ACC112 (cell line): Measurements from ENCODE around the gene AOC1.

Experiments
- H2AFZ ChIP-seq: fragments of 200-600 bp; sonication (generic); one replicate; pipeline ENCODE4 v1.6.0; 2017; ENCODE audit warnings: antibody characterized with exemption, low read length; ENCODE audit not compliant: unreplicated experiment
- H3K27ac ChIP-seq: fragments of 200-600 bp; sonication (generic); 2 replicates; pipeline ENCODE4 v1.5.1; 2014; ENCODE audit warnings: low read depth, mild to moderate bottlenecking, antibody characterized with exemption, low read length, moderate library complexity
- H3K27me3 ChIP-seq: fragments of 200-600 bp; sonication (generic); 2 replicates; pipeline ENCODE4 v1.6.1; 2014; ENCODE audit warnings: mild to moderate bottlenecking, antibody characterized with exemption, low read length, moderate library complexity, mixed read lengths; ENCODE audit not compliant: insufficient read depth
- H3K36me3 ChIP-seq: fragments of 200-600 bp; sonication (generic); 2 replicates; pipeline ENCODE4 v1.6.1; 2016; ENCODE audit warnings: mild to moderate bottlenecking, antibody characterized with exemption, low read length, moderate library complexity, mixed read lengths; ENCODE audit not compliant: insufficient read depth
- H3K4me1 ChIP-seq: fragments of 200-600 bp; sonication (generic); one replicate; pipeline ENCODE4 v1.6.1; 2016; ENCODE audit warnings: low read length, mixed read lengths; ENCODE audit not compliant: insufficient read depth, unreplicated experiment, control insufficient read depth
- H3K4me3 ChIP-seq: fragments of 200-600 bp; sonication (generic); 2 replicates; pipeline ENCODE4 v1.5.1; 2014; ENCODE audit warnings: mild to moderate bottlenecking, low read depth, low read length
- H3K79me2 ChIP-seq: fragments of 200-600 bp; sonication (generic); one replicate; pipeline ENCODE4 v1.6.0; 2016; ENCODE audit warnings: low read length; ENCODE audit not compliant: control insufficient read depth, unreplicated experiment, insufficient read depth

The AOC1 gene

GRCh38 chr7:150820148-150820547 lies 32.2 kb upstream of the AOC1 start:
- Histone ChIP-seq H3K27ac (no peak overlapping the region), H3K36me3 (no peaks in the 10 kb centered on the region), H3K4me1 (no peaks in the 10 kb centered on the region), H3K4me3 (no peak overlapping the region), H3K79me2 (no peaks in the 10 kb centered on the region), H3K27me3 (no peaks in the 10 kb centered on the region), H2AFZ (no peak overlapping the region)

GRCh38 chr7:150820578-150821198 lies 31.6 kb upstream of the AOC1 start:
- Histone ChIP-seq H3K27me3 (peaks cover 2% of the 10 kb centered on the region; the same call in 1 of the 2 replicates), H3K27ac (no peak overlapping the region), H3K79me2 (no peaks in the 10 kb centered on the region), H2AFZ (no peak overlapping the region), H3K4me3 (no peak overlapping the region), H3K4me1 (no peaks in the 10 kb centered on the region), H3K36me3 (no peaks in the 10 kb centered on the region)

- Histone ChIP-seq H3K79me2 (no peaks in the 10 kb centered on the region), H3K4me3 (no peak overlapping the region), H3K27ac (no peak overlapping the region), H2AFZ (no peak overlapping the region), H3K27me3 (peaks cover 5% of the 10 kb centered on the region; the same call in 1 of the 2 replicates), H3K36me3 (no peaks in the 10 kb centered on the region), H3K4me1 (no peaks in the 10 kb centered on the region)
Measured at GRCh38 chr7:150823043-150823442, 29.3 kb upstream of the AOC1 start.

GRCh38 chr7:150823484-150824126 lies 28.7 kb upstream of the AOC1 start:
- Histone ChIP-seq H3K27ac (no peak overlapping the region), H3K36me3 (no peaks in the 10 kb centered on the region), H3K4me3 (no peak overlapping the region), H3K4me1 (no peaks in the 10 kb centered on the region), H3K79me2 (no peaks in the 10 kb centered on the region), H2AFZ (no peak overlapping the region), H3K27me3 (peaks cover 5% of the 10 kb centered on the region; the same call in 1 of the 2 replicates)

GRCh38 chr7:150824379-150825177 lies 27.7 kb upstream of the AOC1 start:
- no peaks in the 10 kb centered on the region for H3K4me1 ChIP-seq
- no peak overlapping the region for H3K27ac ChIP-seq
- peaks cover 5% of the 10 kb centered on the region; the same call in 1 of the 2 replicates for H3K27me3 ChIP-seq
- H3K36me3 ChIP-seq: no peaks in the 10 kb centered on the region
- H2AFZ ChIP-seq: no peak overlapping the region
- H3K79me2 ChIP-seq: no peaks in the 10 kb centered on the region
- H3K4me3 ChIP-seq: no peak overlapping the region

- Histone ChIP-seq H3K79me2 (no peaks in the 10 kb centered on the region), H3K4me1 (no peaks in the 10 kb centered on the region), H3K27me3 (peaks cover 5% of the 10 kb centered on the region; the same call in 1 of the 2 replicates), H3K4me3 (no peak overlapping the region), H3K36me3 (no peaks in the 10 kb centered on the region), H3K27ac (no peak overlapping the region), H2AFZ (no peak overlapping the region)
Measured at GRCh38 chr7:150826061-150826849, 26.1 kb upstream of the AOC1 start.

GRCh38 chr7:150828384-150828783 lies 23.9 kb upstream of the AOC1 start:
- Histone ChIP-seq H2AFZ (no peak overlapping the region), H3K27me3 (peaks cover 5% of the 10 kb centered on the region; the same call in 1 of the 2 replicates), H3K36me3 (no peaks in the 10 kb centered on the region), H3K4me1 (no peaks in the 10 kb centered on the region), H3K27ac (no peak overlapping the region), H3K79me2 (no peaks in the 10 kb centered on the region), H3K4me3 (no peak overlapping the region)

- Histone ChIP-seq H3K4me3 (no peak overlapping the region), H3K36me3 (no peaks in the 10 kb centered on the region), H3K4me1 (no peaks in the 10 kb centered on the region), H3K79me2 (no peaks in the 10 kb centered on the region), H2AFZ (no peak overlapping the region), H3K27me3 (peaks cover 5% of the 10 kb centered on the region; the same call in 1 of the 2 replicates), H3K27ac (no peak overlapping the region)
Measured at GRCh38 chr7:150829426-150829825, 22.9 kb upstream of the AOC1 start.

- no peak overlapping the region for H2AFZ ChIP-seq
- H3K4me3 ChIP-seq: no peak overlapping the region
- H3K4me1 ChIP-seq: no peaks in the 10 kb centered on the region
- no peak overlapping the region for H3K27ac ChIP-seq
- no peaks in the 10 kb centered on the region for H3K79me2 ChIP-seq
- no peaks in the 10 kb centered on the region for H3K27me3 ChIP-seq
- no peaks in the 10 kb centered on the region for H3K36me3 ChIP-seq
Measured at GRCh38 chr7:150830937-150831336, 21.4 kb upstream of the AOC1 start.

- H3K4me1 ChIP-seq: no peaks in the 10 kb centered on the region
- no peak overlapping the region for H3K4me3 ChIP-seq
- no peak overlapping the region for H3K27ac ChIP-seq
- no peak overlapping the region for H2AFZ ChIP-seq
- no peaks in the 10 kb centered on the region for H3K36me3 ChIP-seq
- no peaks in the 10 kb centered on the region for H3K79me2 ChIP-seq
- no peaks in the 10 kb centered on the region for H3K27me3 ChIP-seq
Measured at GRCh38 chr7:150831851-150832250, 20.5 kb upstream of the AOC1 start.
